ENCODE data around the gene KCNK15. TPM values are rescaled to one million over a fixed set of nuclear protein-coding genes. Genes with fewer than 3 reads are reported as not detected.
A peak's percentile ranks its signal among the peaks of the same experiment; 100 is the strongest.

The KCNK15 gene
- total RNA-seq, 1 donor from 2014 or later: not detected

DNA sequence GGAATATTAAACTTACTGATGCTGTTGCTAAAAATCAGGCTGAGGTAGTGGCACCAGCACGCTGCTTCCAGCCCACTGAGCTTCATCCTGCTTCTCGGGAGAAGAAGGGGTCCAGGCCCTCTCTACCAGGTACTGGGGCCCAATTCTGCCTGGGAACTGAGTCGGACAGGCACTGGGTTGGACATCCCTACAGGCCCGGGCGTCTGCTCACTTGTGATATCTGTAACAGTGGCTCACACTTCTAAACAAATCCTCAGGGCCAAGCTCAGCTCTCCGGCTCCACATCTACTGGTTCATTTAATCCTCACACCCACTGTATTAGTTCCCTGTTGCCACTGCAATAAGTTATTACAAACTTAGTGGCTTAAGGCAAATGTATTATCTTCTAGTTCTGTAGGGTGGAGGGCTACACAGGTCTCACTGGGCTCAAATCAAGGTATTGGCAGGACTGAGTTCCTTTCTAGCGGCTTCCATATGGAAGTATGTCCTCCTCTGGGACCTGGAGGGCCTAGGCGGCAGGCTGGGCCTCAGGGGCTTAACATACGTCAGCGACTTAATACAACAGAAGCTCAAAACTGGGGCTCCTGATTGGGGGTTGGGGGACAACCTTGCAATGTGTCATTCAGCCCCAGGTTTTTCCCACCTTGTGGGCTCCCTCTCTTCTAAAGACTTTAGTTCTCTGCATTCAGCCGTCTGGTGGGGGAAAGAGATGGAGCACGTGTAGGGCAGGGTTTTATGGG lies 1.6 kb upstream of the KCNK15 start:
- Mint-ChIP-seq H3K4me1 (peaks cover 3% of the 10 kb centered on the region), H3K4me3 (no peak overlapping the region), H3K36me3 (ENCODE audit: low read depth) (no peaks in the 10 kb centered on the region), H3K27ac (ENCODE audit: unreplicated experiment) (no peak overlapping the region), H3K27me3 (ENCODE audit: low read depth) (peaks cover 74% of the 10 kb centered on the region), H3K9me3 (no peaks in the 10 kb centered on the region)
- DNase-seq (ENCODE audit: low read depth, low spot score): no peak
- TF ChIP-seq, protein P1, sequence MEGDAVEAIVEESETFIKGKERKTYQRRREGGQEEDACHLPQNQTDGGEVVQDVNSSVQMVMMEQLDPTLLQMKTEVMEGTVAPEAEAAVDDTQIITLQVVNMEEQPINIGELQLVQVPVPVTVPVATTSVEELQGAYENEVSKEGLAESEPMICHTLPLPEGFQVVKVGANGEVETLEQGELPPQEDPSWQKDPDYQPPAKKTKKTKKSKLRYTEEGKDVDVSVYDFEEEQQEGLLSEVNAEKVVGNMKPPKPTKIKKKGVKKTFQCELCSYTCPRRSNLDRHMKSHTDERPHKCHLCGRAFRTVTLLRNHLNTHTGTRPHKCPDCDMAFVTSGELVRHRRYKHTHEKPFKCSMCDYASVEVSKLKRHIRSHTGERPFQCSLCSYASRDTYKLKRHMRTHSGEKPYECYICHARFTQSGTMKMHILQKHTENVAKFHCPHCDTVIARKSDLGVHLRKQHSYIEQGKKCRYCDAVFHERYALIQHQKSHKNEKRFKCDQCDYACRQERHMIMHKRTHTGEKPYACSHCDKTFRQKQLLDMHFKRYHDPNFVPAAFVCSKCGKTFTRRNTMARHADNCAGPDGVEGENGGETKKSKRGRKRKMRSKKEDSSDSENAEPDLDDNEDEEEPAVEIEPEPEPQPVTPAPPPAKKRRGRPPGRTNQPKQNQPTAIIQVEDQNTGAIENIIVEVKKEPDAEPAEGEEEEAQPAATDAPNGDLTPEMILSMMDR (conservative IDR thresholded peaks at IDR 0.05): no peak

DNA sequence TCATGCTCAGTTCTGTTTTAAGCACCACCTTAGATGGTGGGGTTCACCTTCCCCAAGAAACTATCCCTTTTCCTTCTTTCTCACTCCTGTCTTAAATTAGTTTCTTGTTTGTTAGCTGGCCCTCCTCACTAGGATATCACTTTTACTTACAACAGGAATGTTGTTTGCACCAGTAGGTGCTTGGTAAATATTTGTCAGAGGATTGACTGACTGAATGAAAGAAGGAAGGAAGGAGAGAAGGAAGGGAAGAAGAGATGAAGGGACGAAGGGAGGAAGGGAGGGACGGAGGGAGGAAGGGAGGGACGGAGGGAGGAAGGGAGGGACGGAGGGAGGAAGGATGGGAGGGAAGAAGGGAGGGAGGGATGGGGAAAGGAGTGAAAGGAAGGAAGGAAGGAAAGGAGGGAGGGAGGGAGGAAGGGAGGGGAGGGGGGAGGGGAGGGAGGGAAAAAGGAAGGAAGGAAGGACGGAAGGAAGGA lies 505 bp upstream of the KCNK15 start:
- H3K36me3 Mint-ChIP-seq (ENCODE audit: low read depth): no peaks in the 10 kb centered on the region
- no peak overlapping the region for H3K27ac Mint-ChIP-seq (ENCODE audit: unreplicated experiment)
- H3K9me3 Mint-ChIP-seq: no peaks in the 10 kb centered on the region
- H3K4me3 Mint-ChIP-seq: peak overlapping the region; percentile 72
- H3K4me1 Mint-ChIP-seq: peaks cover 3% of the 10 kb centered on the region
- TF ChIP-seq, protein P1 (conservative IDR thresholded peaks at IDR 0.05): no peak
- H3K27me3 Mint-ChIP-seq (ENCODE audit: low read depth): peaks cover 76% of the 10 kb centered on the region
- DNase-seq (ENCODE audit: low read depth, low spot score): no peak

DNA sequence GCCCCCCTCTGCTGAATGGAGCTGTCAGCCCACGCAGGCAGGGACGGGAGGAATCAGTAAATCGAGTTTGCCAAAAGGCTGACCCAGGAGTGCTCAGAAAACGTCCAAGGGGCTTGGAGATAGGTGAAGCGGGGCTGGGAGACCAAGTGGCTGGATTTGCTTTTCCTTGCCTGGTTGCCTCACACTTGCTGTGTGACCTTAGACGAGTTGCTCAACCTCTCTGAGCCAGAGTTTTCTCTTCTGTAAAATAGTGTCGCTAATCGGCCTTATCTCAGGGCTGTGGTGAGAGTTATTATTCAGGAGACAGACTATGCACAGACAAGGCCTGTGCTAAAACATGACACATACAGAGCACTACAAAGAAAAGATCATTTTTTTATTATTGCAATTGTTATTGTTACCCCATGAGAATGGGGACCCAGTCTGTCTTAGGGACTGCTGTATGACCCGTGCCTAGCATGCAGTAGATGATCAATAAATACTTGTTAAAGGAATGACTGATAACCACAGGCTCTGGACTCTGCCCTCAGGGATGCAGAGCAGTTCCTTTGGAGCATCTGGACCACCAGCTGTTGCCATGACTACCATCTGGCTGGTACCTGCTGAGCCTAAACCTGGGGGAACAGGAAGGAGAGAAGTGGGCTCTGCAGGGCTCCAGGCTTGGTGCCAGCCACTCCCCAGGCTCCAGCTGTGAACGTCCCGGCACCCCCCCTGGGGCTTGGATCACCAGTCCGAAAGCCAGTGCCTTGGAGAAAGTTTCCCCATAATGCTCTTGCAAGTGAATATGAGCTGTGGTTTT lies 901 bp downstream of the KCNK15 start:
- TF ChIP-seq, protein P1 (conservative IDR thresholded peaks at IDR 0.05): no peak
- Mint-ChIP-seq H3K4me3 (peak overlapping the region; percentile 18), H3K9me3 (no peaks in the 10 kb centered on the region), H3K36me3 (ENCODE audit: low read depth) (no peaks in the 10 kb centered on the region), H3K4me1 (peaks cover 3% of the 10 kb centered on the region), H3K27me3 (ENCODE audit: low read depth) (peaks cover 69% of the 10 kb centered on the region), H3K27ac (ENCODE audit: unreplicated experiment) (no peak overlapping the region)
- no peak for DNase-seq (ENCODE audit: low read depth, low spot score)

DNA sequence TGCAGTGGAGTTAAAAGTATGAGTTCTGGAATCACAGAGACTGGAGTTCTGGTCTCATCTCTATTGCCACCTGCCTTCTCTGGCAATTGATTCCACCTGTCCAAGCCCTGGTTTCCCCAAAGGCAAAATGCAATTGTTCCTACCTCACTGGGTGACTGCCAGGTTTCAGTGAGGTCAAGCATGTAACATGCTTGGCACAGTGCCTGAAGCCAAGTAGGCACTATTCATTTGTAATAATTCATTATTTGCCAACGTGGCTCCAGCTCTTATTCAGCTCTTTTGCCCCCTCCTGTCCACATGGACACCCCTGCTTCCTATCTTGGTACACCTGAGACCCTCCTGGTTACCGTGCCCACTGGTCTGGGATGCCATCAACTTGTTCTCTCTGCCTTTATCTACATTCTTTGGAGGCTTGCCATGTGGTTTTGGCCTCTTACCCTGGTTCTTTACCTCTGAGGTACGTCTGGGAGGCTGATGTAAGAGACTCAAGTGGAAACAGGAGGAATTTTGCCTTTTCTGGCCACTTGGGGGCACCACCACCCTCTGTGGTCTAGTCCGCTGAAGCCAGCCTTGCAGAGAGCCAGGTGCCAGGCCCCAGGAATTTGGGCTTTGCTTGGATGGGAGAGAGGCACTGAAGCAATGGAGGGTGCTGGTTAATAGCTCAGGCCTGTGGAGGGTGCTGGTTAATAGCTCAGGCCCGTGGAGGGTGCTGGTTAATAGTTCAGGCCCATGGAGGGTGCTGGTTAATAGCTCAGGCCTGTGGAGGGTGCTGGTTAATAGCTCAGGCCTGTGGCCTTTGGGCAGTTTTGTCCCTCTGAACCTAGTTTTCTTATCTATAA lies 1.7 kb downstream of the KCNK15 start:
- no peaks in the 10 kb centered on the region for H3K36me3 Mint-ChIP-seq (ENCODE audit: low read depth)
- TF ChIP-seq, protein P1 (conservative IDR thresholded peaks at IDR 0.05): peak; percentile 75
- peaks cover 62% of the 10 kb centered on the region for H3K27me3 Mint-ChIP-seq (ENCODE audit: low read depth)
- H3K4me1 Mint-ChIP-seq: peaks cover 3% of the 10 kb centered on the region
- H3K9me3 Mint-ChIP-seq: no peaks in the 10 kb centered on the region
- peak; percentile 76 for DNase-seq (ENCODE audit: low read depth, low spot score)
- peak overlapping the region; percentile 64 for H3K4me3 Mint-ChIP-seq
- no peak overlapping the region for H3K27ac Mint-ChIP-seq (ENCODE audit: unreplicated experiment)

DNA sequence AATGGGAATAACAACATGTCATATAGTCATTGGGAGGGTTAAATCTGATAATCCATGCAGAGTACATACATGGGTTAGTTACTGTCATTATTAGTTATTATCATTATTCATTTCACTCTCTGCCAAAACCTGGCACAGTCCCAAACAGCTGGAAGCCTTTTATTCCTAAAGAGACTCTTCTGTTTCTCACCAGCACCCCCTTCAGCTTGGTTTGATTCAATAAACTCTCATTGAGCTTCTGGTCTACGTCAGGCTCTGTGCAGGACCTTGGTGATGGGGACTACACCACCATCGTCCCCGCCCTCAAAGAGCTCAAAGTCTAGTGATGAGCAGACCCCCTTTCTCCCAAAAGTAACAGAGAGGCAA lies 2.3 kb downstream of the KCNK15 start:
- DNase-seq (ENCODE audit: low read depth, low spot score): no peak
- Mint-ChIP-seq H3K36me3 (ENCODE audit: low read depth) (no peaks in the 10 kb centered on the region), H3K27me3 (ENCODE audit: low read depth) (peaks cover 59% of the 10 kb centered on the region), H3K27ac (ENCODE audit: unreplicated experiment) (no peak overlapping the region), H3K9me3 (no peaks in the 10 kb centered on the region), H3K4me1 (peaks cover 3% of the 10 kb centered on the region), H3K4me3 (no peak overlapping the region)
- TF ChIP-seq, protein P1 (conservative IDR thresholded peaks at IDR 0.05): no peak
